Renal pelvis (tissue), 4 donors: Measurements from ENCODE around the gene C22orf31. TPM values are rescaled to one million over a fixed set of nuclear protein-coding genes. Genes with fewer than 3 reads are reported as not detected.
A peak's percentile ranks its signal among the peaks of the same experiment; 100 is the strongest.

Experiments
- DNase-seq: peaks from one replicate; pipeline ENCODE4 v3.0.0-alpha.2; 2013
- polyA plus RNA-seq, 3 donors: library from polyadenylated mRNA; unstranded; fragments of 120-200 nt; gene quantifications; one replicate each; pipeline ENCODE4 v1.2.1, GENCODE V29; 2013; ENCODE audit not compliant: insufficient read length in 3 of 3

C22orf31 gene
- polyA plus RNA-seq, 3 donors, result 0.76 to 1.7 (median 1.5) TPM

DNA sequence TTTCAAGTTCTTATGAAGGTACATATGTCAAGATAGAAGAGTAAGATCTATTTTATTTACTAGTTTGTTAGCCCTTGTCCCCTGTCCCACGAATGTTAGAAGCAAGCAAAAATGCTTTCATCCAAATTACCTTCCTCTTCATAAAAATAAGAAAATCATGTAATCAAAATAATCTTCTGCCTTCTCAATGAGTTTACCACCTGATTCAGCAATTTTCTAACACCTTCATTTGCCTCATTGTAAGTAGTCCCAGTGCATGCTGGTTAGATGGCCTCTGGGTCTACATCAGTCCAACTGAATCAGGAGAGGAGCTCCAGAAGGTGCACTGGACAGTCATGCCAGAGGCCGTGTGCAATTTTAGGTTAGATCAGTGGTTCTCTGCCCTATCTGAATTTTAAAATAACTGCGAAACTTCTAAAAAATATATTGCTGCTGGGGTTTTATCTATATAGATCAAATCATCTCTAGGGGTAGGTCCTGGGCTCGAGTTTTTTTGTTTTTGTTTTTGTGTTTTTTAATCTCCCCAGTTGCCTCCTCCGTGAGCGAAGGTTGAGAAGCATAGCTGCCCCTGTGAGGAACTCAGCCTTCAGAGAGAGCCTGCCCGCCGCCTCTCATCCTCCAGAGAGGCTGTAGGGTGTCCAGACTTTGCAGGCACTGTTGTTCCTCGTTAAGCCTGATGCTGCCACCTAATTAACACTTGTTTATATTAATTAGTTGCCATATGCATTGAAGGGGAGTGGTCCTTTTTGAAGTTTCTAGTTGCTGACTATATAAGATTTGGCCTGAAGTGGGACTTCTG lies 32.2 kb downstream of the C22orf31 start:
- DNase-seq, result no peak

DNA sequence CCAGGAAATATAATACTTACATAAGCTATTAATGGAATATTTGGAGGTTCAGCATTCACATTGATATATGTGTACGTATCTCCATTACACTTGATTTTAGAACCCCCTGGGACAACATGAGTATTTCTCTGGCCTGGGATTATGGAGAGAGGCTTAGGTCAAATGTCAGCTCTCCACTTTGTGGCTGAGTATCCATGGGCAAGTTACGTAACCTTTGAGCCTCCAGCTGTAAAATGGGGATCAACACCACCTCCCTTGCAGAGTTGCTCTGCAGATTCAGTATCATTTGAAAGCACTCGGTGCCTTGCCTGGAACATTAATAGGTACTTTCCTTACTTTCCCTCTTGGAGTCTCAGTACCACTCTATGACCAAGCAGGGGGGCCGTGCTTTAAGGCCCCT lies 33.2 kb downstream of the C22orf31 start:
- no peak for DNase-seq

DNA sequence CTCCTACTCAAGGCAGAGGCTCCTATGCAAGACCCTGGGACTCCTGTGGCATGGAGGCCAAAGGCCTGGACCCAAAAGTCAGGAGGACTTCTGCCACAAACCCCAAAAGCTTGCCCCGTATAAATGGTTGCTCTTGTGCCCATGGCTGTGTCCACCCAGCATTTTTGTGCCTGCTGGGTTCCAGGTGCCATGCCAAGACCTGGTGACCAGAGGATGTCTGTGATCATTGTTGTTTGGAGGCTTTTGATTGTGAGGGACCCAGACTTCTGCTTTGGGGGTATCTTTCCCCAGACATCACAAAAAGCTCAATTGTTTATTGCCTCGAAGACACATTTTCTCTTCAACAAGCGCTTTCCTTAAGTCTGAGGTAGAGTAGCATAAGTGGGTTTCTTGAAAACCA lies 35.1 kb downstream of the C22orf31 start:
- no peak for DNase-seq

DNA sequence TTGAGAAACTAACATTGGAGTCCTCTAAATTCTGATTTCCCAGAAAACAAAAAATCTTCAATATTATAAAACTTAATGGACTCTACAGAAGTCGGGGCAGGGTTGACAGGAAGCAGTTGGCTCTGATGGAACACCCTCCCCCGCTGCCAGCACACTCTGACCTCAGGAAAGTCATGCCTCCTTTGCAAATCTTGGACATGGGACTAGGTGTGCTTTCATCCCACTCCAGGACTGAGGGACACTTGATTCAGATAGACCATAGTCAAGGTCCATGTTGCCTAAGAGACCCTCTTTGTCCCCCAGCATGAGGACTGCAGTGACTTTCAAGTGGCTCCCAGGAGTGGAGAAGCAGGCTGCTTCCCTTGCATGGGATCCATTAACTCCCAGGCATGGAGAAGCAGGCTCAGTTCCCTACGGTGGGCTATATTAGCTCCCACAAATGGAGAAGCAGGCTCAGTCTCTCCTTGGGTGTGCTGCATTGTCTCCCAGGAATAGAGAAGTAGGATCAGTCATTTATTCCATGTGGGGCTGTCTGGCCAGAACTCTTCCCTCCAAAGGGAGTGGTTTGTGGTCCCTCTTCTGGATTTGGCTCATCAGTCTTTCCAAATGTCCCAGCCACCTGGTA lies 38.3 kb downstream of the C22orf31 start:
- DNase-seq, result no peak

DNA sequence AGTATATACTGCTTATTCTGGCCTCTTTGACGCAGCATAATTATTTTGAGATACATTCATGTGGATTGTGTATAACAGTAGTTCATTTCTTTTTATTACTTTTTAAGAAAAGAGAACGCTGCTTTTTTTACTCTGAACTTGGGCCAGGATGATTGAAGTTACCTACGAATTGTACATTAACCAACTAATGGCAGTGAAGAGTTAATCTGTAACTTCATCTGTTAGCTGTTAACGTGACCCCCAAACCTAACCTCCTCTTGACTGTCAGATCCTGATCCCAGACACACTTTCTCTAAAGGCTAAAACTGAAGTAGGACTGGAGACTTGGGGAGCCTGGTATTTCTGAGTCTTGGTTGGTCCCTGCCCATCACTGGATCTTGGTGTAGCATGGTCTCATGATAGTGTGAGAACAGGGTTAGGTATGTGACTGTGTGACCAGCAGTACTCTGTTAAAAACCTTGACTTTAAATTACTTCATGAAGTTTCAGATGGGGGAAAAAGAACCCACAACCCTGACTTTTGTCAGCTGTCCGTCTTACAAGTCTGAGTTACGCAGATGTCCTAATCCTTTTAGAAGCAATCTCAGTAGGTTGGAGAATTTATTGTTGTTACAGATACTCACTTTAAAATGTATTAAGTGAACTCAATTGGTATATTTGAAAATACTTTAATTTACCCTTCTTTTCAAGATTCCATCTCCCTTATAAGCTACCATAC lies 39.4 kb downstream of the C22orf31 start:
- peak; percentile 65 for DNase-seq

DNA sequence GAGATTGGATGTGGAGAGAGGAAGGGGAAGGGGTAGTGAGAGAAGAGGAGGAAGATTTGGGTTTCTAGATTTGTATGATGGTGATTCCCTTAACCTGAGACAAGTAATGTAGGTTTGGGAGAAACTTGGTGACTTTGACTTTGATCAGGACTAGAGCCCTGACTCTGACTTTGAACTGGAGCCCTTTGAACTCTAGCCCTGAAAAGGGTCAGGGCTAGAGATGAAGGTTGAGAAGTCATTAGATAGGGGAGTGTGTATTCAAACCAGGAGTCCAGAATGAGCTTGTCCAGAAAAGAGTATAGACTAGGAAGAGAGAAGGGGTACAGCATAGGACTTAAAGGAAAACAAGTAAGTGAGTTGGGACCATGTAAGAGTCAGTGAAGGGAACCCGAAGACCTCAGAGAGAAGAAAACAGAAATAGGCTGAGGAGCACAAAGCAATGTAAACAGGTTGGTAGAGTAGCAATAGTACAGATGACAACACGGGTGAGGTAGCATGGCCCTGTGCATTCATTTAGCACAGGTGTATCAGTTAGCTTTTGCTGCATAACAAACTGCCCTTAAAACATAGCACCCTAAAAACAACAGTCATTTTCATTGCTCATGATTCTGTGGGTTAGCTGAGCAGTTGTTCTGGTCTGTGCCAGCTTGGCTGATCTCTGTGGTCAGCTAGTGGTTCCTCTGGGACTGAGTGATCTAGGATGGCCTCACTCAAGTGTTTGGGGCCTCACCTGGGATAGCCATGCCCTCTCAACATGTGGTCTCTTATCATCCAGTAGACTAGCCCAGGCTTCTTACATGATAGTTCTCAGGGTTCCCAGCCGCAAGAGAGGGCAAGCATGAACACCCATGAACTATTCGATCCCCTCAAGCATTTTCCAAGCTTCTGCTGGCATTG lies 43.1 kb downstream of the C22orf31 start:
- no peak for DNase-seq

DNA sequence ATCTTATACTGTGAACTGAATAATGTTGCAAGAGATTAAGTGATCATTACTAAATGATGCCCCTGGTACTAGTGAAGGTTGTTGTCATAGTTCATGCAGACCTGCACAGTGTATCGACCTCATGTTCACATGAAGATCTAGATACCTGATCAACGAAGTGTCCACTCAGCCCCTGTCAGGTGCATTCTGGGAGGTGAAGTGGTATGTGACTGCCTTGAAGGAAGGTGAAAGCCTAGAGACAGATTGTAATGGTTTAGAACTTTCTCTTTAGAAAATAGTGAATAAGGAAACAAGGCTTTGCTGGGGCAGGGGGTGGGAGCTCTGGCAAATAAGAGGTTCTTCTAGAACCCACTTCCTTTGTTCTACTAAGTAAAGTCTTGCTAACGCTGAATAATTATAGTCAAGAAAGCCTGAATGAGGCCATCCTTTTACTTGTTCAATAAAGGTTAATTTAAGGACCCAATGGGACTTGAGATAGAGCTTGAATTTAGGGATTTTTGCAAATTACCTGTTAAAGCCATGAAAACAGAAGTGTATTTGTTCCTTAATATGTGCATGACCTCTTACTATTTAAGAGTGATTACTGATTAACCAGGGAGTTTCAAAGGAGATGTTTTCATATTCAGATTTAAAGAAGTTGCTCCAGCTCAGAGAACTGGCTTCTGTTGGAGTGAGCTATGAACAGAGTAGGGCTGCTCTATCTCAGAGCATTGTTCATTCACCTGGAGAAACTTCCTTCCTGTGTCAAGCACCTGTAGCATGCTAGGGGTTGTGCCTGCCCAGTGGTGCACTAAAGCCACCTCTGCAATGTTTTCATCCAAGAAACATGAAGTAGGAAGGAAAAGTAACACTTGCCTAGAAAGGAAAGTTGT lies 45.3 kb downstream of the C22orf31 start:
- DNase-seq, result peak; percentile 48

DNA sequence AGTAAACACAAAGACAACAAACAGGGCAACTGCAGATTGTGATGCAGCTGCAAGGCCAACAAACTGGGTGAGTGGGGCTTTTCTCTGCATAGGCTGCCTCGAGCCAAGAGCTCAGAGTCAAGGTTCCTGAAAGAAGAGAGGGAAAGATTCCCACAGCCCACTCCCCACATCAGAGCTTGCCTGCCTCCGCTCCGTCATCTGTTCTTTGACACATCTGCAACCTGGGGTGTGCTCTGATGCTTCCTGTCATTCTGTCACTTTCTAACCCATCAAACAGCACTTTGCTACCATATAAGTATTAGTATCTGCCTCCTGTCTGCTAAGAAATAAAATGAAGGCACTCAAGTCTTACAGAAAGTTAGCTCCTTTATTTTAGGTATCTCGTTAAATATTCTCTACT lies 46.9 kb downstream of the C22orf31 start:
- DNase-seq, result no peak

DNA sequence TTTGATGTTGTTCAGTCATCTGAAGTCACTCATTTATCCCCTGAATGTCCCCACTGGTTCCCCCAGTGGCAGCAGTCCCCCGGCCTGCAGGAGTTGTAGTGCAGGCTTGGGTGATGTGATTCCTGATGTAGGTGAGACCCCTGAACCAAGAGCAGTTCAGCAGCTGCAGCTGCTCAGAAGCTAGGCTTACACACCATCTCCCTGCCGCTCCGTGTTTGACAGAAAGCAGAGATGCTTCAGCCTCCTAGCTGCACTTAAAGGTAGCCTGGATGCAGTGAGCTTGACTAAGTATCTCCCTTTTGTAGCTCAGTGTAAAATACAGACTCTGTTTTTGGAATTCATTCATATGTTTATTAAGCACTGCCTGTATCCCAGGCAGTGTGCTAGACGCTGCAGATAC lies 47.3 kb downstream of the C22orf31 start:
- DNase-seq, result no peak

DNA sequence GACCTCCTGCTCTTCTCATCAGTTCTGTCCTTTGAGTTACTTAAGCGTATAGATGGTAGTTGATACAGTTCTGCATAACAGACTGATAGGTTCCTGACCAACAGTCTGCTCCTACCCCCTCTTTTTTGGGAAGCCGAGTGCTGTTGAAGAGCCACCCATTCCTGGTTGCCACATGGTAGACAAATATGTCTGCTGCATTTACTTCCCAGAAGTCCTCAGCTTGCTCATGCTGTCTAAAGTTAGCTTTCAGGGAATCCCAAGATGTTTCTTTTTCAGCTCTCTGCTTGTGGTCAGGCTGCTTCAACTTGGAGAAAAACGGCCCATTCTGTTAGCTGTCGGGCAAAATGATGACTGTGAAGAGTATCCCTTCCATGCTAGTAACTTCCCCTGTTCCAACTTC lies 48.7 kb downstream of the C22orf31 start:
- no peak for DNase-seq

DNA sequence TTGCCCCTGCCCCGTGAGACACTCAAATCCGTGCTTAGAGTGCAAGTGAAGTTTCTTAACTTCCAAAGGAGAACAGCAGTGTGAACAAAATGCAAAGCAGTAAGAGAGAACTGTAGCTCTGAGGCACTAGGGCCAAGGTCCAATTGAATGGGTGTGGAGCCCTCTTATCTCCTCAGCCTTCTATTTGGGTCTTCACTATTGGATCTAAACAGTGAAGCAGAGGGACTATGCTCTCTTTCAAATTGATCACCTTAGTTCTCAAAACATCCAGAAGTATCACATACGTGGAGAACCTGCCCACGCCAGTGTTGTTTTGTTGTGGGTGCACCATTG lies 49.6 kb downstream of the C22orf31 start:
- DNase-seq, result no peak

DNA sequence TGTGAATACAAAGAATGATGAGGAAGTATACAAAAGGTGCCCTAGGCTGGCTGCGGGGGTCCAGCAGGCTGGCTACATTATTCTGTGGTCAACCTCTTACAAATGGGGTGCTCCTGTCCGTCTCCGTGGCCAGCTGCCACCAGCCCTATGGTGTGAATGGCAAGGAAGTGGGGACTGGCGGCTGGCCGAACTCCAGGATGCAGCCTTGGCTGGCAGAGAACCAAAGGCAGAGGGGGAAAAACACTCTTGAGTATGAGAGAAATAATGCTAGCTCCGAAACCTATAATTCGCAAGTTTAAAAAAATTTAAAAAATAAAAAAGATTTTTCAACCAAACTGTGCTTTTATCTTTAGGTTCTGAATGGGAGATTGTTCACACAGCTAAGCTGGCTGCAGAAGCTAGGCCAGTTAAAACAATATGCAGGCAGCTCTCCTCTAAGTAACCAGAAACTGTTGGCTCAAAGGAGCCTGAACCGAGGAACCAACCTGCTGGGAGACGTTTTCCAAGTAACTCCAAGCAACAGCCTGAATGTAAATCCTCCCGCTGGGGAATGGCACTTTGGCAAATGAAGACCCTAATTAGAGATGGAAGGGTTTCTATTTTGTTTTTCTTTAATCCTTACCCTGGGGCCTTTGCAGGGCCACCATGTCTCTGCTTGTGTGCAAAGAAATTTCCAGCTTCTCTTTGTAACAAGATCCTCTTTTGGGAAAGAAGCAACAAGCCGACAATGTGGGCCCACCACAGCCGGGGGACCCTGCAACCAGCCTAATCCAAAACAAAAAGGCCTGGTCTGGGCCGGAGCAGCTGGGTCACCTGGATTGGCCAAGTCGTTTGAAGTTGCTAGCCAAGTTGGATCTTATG lies 50.2 kb downstream of the C22orf31 start:
- DNase-seq, result no peak

DNA sequence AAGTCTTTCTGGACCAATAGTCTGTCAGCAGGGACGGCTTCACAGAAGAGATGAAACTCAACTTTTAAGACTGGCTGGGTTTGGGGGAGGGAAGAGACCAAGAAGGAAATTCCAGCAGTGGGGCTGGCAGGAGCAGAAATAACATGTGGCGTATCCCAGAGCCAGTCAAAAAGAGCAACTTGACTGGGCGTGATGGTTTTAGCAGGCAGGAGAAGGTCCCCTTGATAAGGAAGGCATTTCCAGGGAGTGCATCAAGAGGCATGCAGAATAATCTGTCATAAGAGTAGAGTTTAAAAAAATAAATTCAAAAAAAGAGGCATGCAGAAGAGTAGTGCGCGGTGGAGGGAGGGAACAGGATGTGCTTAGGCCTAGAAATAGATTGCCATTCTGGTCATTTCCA lies 52.5 kb downstream of the C22orf31 start:
- no peak for DNase-seq

Other genes starting within 250 kb of the C22orf31 start
- gene ZNRF3, start 178.3 kb downstream of the C22orf31 start, polyA plus RNA-seq, result 10 to 100 TPM; 28.2 to 32.2 (median 31.5) TPM
- 10 to 100 TPM; 21.5 to 24.9 (median 22.6) TPM for gene KREMEN1, start 11.2 kb upstream of the C22orf31 start, polyA plus RNA-seq
- 100 to 1,000 TPM in 2 of 3 donors, 10 to 100 TPM in 1; 94.3 to 111 (median 101) TPM for gene EMID1, start 144.1 kb upstream of the C22orf31 start, polyA plus RNA-seq
- 10 to 100 TPM; 31.0 to 39.2 (median 31.6) TPM for gene RHBDD3, start 206.2 kb upstream of the C22orf31 start, polyA plus RNA-seq
- 100 to 1,000 TPM; 329 to 383 (median 381) TPM for gene EWSR1, start 206.4 kb upstream of the C22orf31 start, polyA plus RNA-seq
- gene GAS2L1, start 244.8 kb upstream of the C22orf31 start, polyA plus RNA-seq, result 1 to 10 TPM; 8.6 to 10.0 (median 9.8) TPM